HepG2 (cell line): ENCODE data around the gene ZNRF3.

ENCODE experiments used
- CTCF ChIP-seq: sonication (generic); formaldehyde crosslinking; IDR thresholded peaks from 2 replicates; pipeline ENCODE4 v1.5.0; 2020; ENCODE audit warnings: mild to moderate bottlenecking, missing genetic modification reagents, moderate library complexity
- HINFP ChIP-seq: sonication (generic); formaldehyde crosslinking; IDR thresholded peaks from 2 replicates; pipeline ENCODE4 v1.4.0; 2020; ENCODE audit warnings: low read depth, mild to moderate bottlenecking, missing genetic modification reagents
- POLR2A ChIP-seq, 2 experiments: IDR thresholded peaks; 2 replicates each; pipeline ENCODE4 v1.6.1; 2011; ENCODE audit warnings: low read depth in 2 of 2, low read length in 2 of 2, mild to moderate bottlenecking in 1 of 2, moderate library complexity in 1 of 2; ENCODE audit not compliant: insufficient read depth in 1 of 2
- TP53 ChIP-seq: sonication (generic); formaldehyde crosslinking; conservative IDR thresholded peaks from 2 replicates; pipeline ENCODE4 v1.4.0; 2020; ENCODE audit warnings: missing genetic modification reagents
- ZBTB40 ChIP-seq, 2 experiments: fragments of 450-650 bp in 1 of 2; sonication (generic) in 1 of 2; formaldehyde crosslinking in 1 of 2; IDR thresholded peaks; 2 replicates each; pipeline versions ENCODE4 v1.6.1 to v1.8.0; 2016 to 2022; ENCODE audit warnings: antibody characterized with exemption in 1 of 2, mild to moderate bottlenecking in 1 of 2, missing genetic modification reagents in 1 of 2
- ZNF30 ChIP-seq: sonication (generic); formaldehyde crosslinking; IDR thresholded peaks from 2 replicates; pipeline ENCODE4 v1.5.0; 2020; ENCODE audit warnings: mild to moderate bottlenecking, missing genetic modification reagents
- ZNF589 ChIP-seq: sonication (generic); formaldehyde crosslinking; conservative IDR thresholded peaks from 2 replicates; pipeline ENCODE4 v1.8.0; 2022; ENCODE audit warnings: mild to moderate bottlenecking, moderate library complexity, missing genetic modification reagents

- TF ChIP-seq CTCF (CRISPR knock-in tag) (peak; percentile 90), ZBTB40 (IDR thresholded peaks at IDR 0.05) (no peak), ZBTB40 (CRISPR knock-in tag; IDR thresholded peaks at IDR 0.05) (no peak), ZNF589 (no peak), TP53 (no peak), HINFP (CRISPR knock-in tag) (no peak), POLR2A (IDR thresholded peaks at IDR 0.05; ENCODE audit: insufficient read depth in 1 of 2, low read depth in 2 of 2, low read length in 2 of 2) (no peak), ZNF30 (CRISPR knock-in tag) (no peak)
These were observed 27.8 kb upstream of the ZNRF3 start for GRCh38 chr22:28855355-28856094.
